GM23338 (cell line): ENCODE results near the gene NCCRP1. TPM values are rescaled to one million over a fixed set of nuclear protein-coding genes. Genes with fewer than 3 reads are reported as not detected.

Experiments
- ATAC-seq: fragments of 200-7000 bp; cut with Tn5 transposase; 3 replicates; pipeline ENCODE4 v1.9.1; 2020
- DNase-seq: peaks from one replicate; pipeline ENCODE4 v3.0.0-alpha.2; 2015; ENCODE audit warnings: low spot score
- H2AFZ ChIP-seq: fragments of 200-600 bp; sonication (generic); 2 replicates; pipeline ENCODE4 v1.8.0; 2016; ENCODE audit warnings: antibody characterized with exemption, mild to moderate bottlenecking, moderate library complexity
- H3F3A ChIP-seq: fragments of 200-600 bp; sonication (generic); replicated peaks from 2 replicates; pipeline ENCODE4 v1.8.0; 2017; ENCODE audit warnings: antibody characterized with exemption, mixed run types, low read depth
- H3K27ac ChIP-seq: fragments of 200-600 bp; sonication (generic); 2 replicates; pipeline ENCODE4 v1.6.1; 2016; ENCODE audit warnings: low read depth
- H3K27me3 ChIP-seq: fragments of 200-600 bp; sonication (generic); 2 replicates; pipeline ENCODE4 v1.8.0; 2016; ENCODE audit warnings: mild to moderate bottlenecking, mixed run types, moderate library complexity; ENCODE audit not compliant: insufficient read depth
- H3K36me3 ChIP-seq: fragments of 200-600 bp; sonication (generic); 2 replicates; pipeline ENCODE4 v1.8.0; 2016; ENCODE audit warnings: mild to moderate bottlenecking; ENCODE audit not compliant: insufficient read depth
- H3K4me1 ChIP-seq: fragments of 200-600 bp; sonication (generic); 2 replicates; pipeline ENCODE4 v1.8.0; 2016; ENCODE audit warnings: mild to moderate bottlenecking, moderate library complexity; ENCODE audit not compliant: insufficient read depth
- H3K4me2 ChIP-seq: fragments of 200-600 bp; sonication (generic); 2 replicates; pipeline ENCODE4 v1.7.1; 2017; ENCODE audit warnings: mixed run types
- H3K4me3 ChIP-seq: fragments of 200-600 bp; sonication (generic); 2 replicates; pipeline ENCODE4 v1.6.1; 2016; ENCODE audit warnings: mixed run types
- H3K79me2 ChIP-seq: fragments of 200-600 bp; sonication (generic); replicated peaks from 2 replicates; pipeline ENCODE4 v1.8.0; 2017; ENCODE audit warnings: mild to moderate bottlenecking; ENCODE audit not compliant: insufficient read depth
- H3K9me2 ChIP-seq: fragments of 200-600 bp; sonication (generic); 2 replicates; pipeline ENCODE4 v1.8.0; 2017; ENCODE audit not compliant: insufficient read depth
- H4K20me1 ChIP-seq: fragments of 200-600 bp; sonication (generic); replicated peaks from 2 replicates; pipeline ENCODE4 v1.8.0; 2017; ENCODE audit warnings: mild to moderate bottlenecking; ENCODE audit not compliant: insufficient read depth
- H3K27ac Mint-ChIP-seq: 2 replicates; pipeline ENCODE4 v1.8.0; 2020; ENCODE audit warnings: inconsistent platforms, mild to moderate bottlenecking, moderate library complexity, mixed read lengths
- H3K27me3 Mint-ChIP-seq: 3 replicates; pipeline ENCODE4 v1.8.0; 2022; ENCODE audit warnings: low read depth, mild to moderate bottlenecking, moderate library complexity, mixed read lengths, inconsistent platforms; ENCODE audit not compliant: insufficient read depth, poor library complexity
- H3K36me3 Mint-ChIP-seq: 3 replicates; pipeline ENCODE4 v1.8.0; 2021; ENCODE audit warnings: low read depth, mild to moderate bottlenecking, inconsistent platforms, moderate library complexity, mixed read lengths
- H3K4me1 Mint-ChIP-seq: 3 replicates; pipeline ENCODE4 v1.8.0; 2020; ENCODE audit warnings: mild to moderate bottlenecking, inconsistent platforms, mixed read lengths
- H3K4me3 Mint-ChIP-seq: 3 replicates; pipeline ENCODE4 v1.8.0; 2021; ENCODE audit warnings: moderate library complexity, mild to moderate bottlenecking, inconsistent platforms, mixed read lengths
- H3K9me3 Mint-ChIP-seq: 3 replicates; pipeline ENCODE4 v1.8.0; 2020; ENCODE audit warnings: moderate library complexity, mild to moderate bottlenecking, inconsistent platforms, mixed read lengths
- CREB1 ChIP-seq: fragments of 250-450 bp; sonication (Bioruptor Pico); IDR thresholded peaks from 2 replicates; pipeline ENCODE4 v1.5.0; 2020; ENCODE audit warnings: low read depth, mild to moderate bottlenecking, moderate library complexity
- CTCF ChIP-seq, 2 experiments: fragments of 200-600 bp in 1 of 2; sonication (generic) in 1 of 2; conservative IDR thresholded peaks; 2 replicates each; pipeline versions ENCODE4 v1.5.1 to v1.6.1; 2016 to 2017; ENCODE audit warnings: antibody characterized with exemption in 2 of 2, low read depth in 2 of 2, mild to moderate bottlenecking in 2 of 2, moderate library complexity in 1 of 2
- EZH2phosphoT487 ChIP-seq: fragments of 200-600 bp; sonication (generic); IDR thresholded peaks from one replicate; pipeline ENCODE4 v1.8.1; 2018; ENCODE audit warnings: antibody characterized with exemption; ENCODE audit not compliant: unreplicated experiment
- JUNB ChIP-seq: IDR thresholded peaks from one replicate; pipeline ENCODE4 v1.6.1; 2016; ENCODE audit warnings: antibody characterized with exemption; ENCODE audit not compliant: unreplicated experiment
- NANOG ChIP-seq: IDR thresholded peaks from 2 replicates; pipeline ENCODE4 v1.6.1; 2016; ENCODE audit warnings: antibody characterized with exemption, borderline replicate concordance
- ZNF462 ChIP-seq: fragments of 250-450 bp; sonication (Bioruptor Pico); IDR thresholded peaks from 2 replicates; pipeline ENCODE4 v1.5.0; 2020; ENCODE audit warnings: mild to moderate bottlenecking, moderate library complexity
- polyA plus RNA-seq: library from polyadenylated mRNA; unstranded; fragments of >200 nt; fragmentation: Nextera tagmentation; extraction: Ambion mirVana; gene quantifications from 2 replicates; pipeline ENCODE4 v1.2.1, GENCODE V29; 2016
- total RNA-seq: library from RNA; depleted of rRNA; stranded (reverse); fragments of >200 nt; shearing (Covaris generic); gene quantifications from 2 replicates; pipeline ENCODE4 v1.2.3, GENCODE V29; 2014

The NCCRP1 gene
- total and polyA plus RNA-seq, 2 experiments from 2014 or later: 3.6 to 6.2 TPM

GRCh38 chr19:39179754-39180153 lies 17.0 kb upstream of the NCCRP1 start:
- ATAC-seq (no peak), DNase-seq (no peak)
- Mint-ChIP-seq H3K27ac (no peak overlapping the region), H3K9me3 (no peaks in the 10 kb centered on the region), H3K4me3 (no peak overlapping the region), H3K27me3 (peaks cover 4% of the 10 kb centered on the region), H3K36me3 (no peaks in the 10 kb centered on the region; the same call in 2 of the 3 replicates), H3K4me1 (no peaks in the 10 kb centered on the region)
- no peak overlapping the region for H3K4me3 ChIP-seq
- no peak overlapping the region for H3K4me2 ChIP-seq
- H3K9me2 ChIP-seq: no peaks in the 10 kb centered on the region
- H3F3A ChIP-seq: no peaks in the 10 kb centered on the region
- H3K27ac ChIP-seq: no peak overlapping the region
- H4K20me1 ChIP-seq: 0 out of 2 replicates have a peak, but pooled peaks cover 2% of the 10 kb centered on the region
- no peaks in the 10 kb centered on the region for H3K27me3 ChIP-seq
- TF ChIP-seq CTCF (conservative IDR thresholded peaks at IDR 0.05; ENCODE audit: low read depth in 2 of 2) (no peak), CREB1 (CRISPR knock-in tag) (no peak), NANOG (no peak), EZH2phosphoT487 (no peak), JUNB (no peak), ZNF462 (no peak)
- H2AFZ ChIP-seq: no peak overlapping the region
- no peaks in the 10 kb centered on the region; the same call in 1 of the 2 replicates for H3K36me3 ChIP-seq
- no peaks in the 10 kb centered on the region for H3K4me1 ChIP-seq
- no peaks in the 10 kb centered on the region for H3K79me2 ChIP-seq
